ENCODE data around the gene RACK1. TPM values are rescaled to one million over a fixed set of nuclear protein-coding genes. Genes with fewer than 3 reads are reported as not detected.

Gene RACK1
- polyA plus RNA-seq, 1 of the 3 experiments (the other 2 are of a cell fraction): 4,715 TPM

DNA sequence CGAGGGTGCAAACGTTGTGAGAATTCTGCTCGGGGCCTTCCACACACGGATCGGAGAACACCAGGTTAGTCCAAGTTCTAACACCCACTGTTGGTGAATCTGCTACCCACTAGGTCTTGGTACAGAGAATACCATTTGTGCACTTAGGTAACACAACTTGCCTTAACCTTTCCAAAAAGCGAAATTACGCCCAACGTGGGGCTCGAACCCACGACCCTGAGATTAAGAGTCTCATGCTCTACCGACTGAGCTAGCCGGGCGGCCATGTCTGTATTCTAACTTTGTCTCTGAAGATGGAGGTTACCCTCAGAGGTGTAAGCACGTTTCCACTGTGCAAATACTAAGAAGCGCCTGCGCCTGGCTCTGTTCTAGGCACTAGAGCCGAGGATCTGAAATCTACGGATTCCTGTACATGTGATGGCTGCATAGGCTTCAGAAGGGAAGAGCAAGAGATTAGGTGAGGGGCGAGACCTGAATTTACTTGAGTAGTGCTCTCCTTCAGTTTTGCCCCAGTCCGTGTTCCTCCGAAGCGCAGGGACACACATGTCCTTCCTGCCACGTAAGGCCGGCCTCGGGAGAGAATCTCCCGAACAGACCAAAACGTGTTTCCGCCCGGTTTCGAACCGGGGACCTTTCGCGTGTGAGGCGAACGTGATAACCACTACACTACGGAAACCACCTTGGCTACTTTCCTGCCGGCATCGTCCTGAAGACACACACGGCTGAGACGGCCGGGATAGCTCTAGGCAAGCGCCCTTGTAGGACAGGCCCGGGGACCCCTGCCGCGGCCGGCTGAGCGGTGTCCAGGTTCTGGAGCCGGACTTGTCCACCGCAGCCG is 21.7 kb downstream of the RACK1 start (continued):
- TF ChIP-seq TEAD4 (IDR thresholded peaks at IDR 0.05; ENCODE audit: borderline replicate concordance, insufficient read depth): peak; percentile 11; the same call in 1 of the 2 replicates
- no peak for TF ChIP-seq EP300 (IDR thresholded peaks at IDR 0.05; ENCODE audit: borderline replicate concordance in 1 of 2, low read depth in 1 of 2, low read length in 1 of 2)
- peak; percentile 13; the same call in 1 of the 2 replicates for TF ChIP-seq ELF1 (IDR thresholded peaks at IDR 0.05)
- no peak for TF ChIP-seq REST (IDR thresholded peaks at IDR 0.05; ENCODE audit: low read depth, low read length)
- no peak for TF ChIP-seq RFX5 (IDR thresholded peaks at IDR 0.05; ENCODE audit: low read length)
- no peak for TF ChIP-seq EZH2phosphoT487 (IDR thresholded peaks at IDR 0.05; ENCODE audit: borderline replicate concordance, low read depth)

- peak overlapping the region; percentile 67 to 86; a peak in 2 of 4 replicates for H3K4me3 ChIP-seq (ENCODE audit: low read depth in 2 of 2, low read length in 1 of 2)
- H3K9ac ChIP-seq: no peak overlapping the region
- CTCF ChIA-PET: interaction anchor here (1.5 to 3.5 kb wide), 7 partner anchors 13 to 48 kb away, joined by 4 to 14 read pairs (median 7); no protein-coding TSS in a partner anchor
- H3F3A ChIP-seq (replicated peaks; ENCODE audit: insufficient read depth): peaks cover 49% of the 10 kb centered on the region
- peaks cover 0 to 27% of the 10 kb centered on the region in 2 experiments; a peak in 2 of 4 replicates for H3K4me1 ChIP-seq (ENCODE audit: control insufficient read depth in 1 of 2, insufficient read depth in 2 of 2, low read depth in 1 of 2, low read length in 1 of 2)
- no peak overlapping the region for H2AFZ ChIP-seq (ENCODE audit: low read depth)
- peaks cover 5% of the 10 kb centered on the region for H4K20me1 ChIP-seq (ENCODE audit: insufficient read depth)
- 77% methylated on average over 26 of the region's 27 CpGs for WGBS (ENCODE audit: low lambda C conversion rate)
- no peaks in the 10 kb centered on the region for H3K36me3 ChIP-seq (replicated peaks in 1 of 2; ENCODE audit: control insufficient read depth in 1 of 2, insufficient read depth in 2 of 2, low read length in 1 of 2)
- no peaks in the 10 kb centered on the region for H3K9me2 ChIP-seq
- peak overlapping the region; percentile 97; the same call in 1 of the 2 replicates for H3K4me2 ChIP-seq
- POLR2A ChIA-PET: interaction anchor here (1.1 to 1.9 kb wide), 3 partner anchors 14 to 40 kb away, joined by 5 to 8 read pairs (median 7); partner anchors contain the start of genes RACK1 and TRIM52
- peak overlapping the region; percentile 97 to 98; a peak in 3 of 4 replicates for H3K27ac ChIP-seq (ENCODE audit: low read depth in 2 of 2, low read length in 1 of 2)
- H3K79me2 ChIP-seq (ENCODE audit: insufficient read depth): peaks cover 25% of the 10 kb centered on the region
- no peak for DNase-seq
- no peaks in the 10 kb centered on the region for H3K27me3 ChIP-seq (ENCODE audit: insufficient read depth)
- H3K9me3 ChIP-seq: no peaks in the 10 kb centered on the region
- TF ChIP-seq, protein P1, sequence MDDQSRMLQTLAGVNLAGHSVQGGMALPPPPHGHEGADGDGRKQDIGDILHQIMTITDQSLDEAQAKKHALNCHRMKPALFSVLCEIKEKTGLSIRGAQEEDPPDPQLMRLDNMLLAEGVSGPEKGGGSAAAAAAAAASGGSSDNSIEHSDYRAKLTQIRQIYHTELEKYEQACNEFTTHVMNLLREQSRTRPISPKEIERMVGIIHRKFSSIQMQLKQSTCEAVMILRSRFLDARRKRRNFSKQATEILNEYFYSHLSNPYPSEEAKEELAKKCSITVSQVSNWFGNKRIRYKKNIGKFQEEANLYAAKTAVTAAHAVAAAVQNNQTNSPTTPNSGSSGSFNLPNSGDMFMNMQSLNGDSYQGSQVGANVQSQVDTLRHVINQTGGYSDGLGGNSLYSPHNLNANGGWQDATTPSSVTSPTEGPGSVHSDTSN (IDR thresholded peaks at IDR 0.05): no peak
- no peak for TF ChIP-seq RXRA (IDR thresholded peaks at IDR 0.05; ENCODE audit: borderline replicate concordance, low read depth)
- no peak for TF ChIP-seq RFX5 (IDR thresholded peaks at IDR 0.05; ENCODE audit: low read length)
- TF ChIP-seq CTCF (IDR thresholded peaks at IDR 0.05): no peak
- no peak for TF ChIP-seq GABPA (IDR thresholded peaks at IDR 0.05; ENCODE audit: low read depth)
- no peak for TF ChIP-seq MXI1 (IDR thresholded peaks at IDR 0.05; ENCODE audit: low read depth, low read length)
- no peak for TF ChIP-seq NRF1 (IDR thresholded peaks at IDR 0.05; ENCODE audit: low read depth, low read length)
- no peak for TF ChIP-seq YY1 (IDR thresholded peaks at IDR 0.05; ENCODE audit: low read depth)
- TF ChIP-seq FOXJ3 (CRISPR knock-in tag; IDR thresholded peaks at IDR 0.05): no peak
- TF ChIP-seq EZH2phosphoT487 (IDR thresholded peaks at IDR 0.05; ENCODE audit: borderline replicate concordance, low read depth): no peak
- TF ChIP-seq, protein P2, sequence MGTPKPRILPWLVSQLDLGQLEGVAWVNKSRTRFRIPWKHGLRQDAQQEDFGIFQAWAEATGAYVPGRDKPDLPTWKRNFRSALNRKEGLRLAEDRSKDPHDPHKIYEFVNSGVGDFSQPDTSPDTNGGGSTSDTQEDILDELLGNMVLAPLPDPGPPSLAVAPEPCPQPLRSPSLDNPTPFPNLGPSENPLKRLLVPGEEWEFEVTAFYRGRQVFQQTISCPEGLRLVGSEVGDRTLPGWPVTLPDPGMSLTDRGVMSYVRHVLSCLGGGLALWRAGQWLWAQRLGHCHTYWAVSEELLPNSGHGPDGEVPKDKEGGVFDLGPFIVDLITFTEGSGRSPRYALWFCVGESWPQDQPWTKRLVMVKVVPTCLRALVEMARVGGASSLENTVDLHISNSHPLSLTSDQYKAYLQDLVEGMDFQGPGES (IDR thresholded peaks at IDR 0.05; ENCODE audit: low read depth, low read length): no peak
- no peak for TF ChIP-seq NFIC (IDR thresholded peaks at IDR 0.05; ENCODE audit: borderline replicate concordance)
- no peak for TF ChIP-seq FOSL2 (IDR thresholded peaks at IDR 0.05; ENCODE audit: borderline replicate concordance, low read depth)
- TF ChIP-seq SMC3 (IDR thresholded peaks at IDR 0.05; ENCODE audit: low read depth, low read length): no peak
- TF ChIP-seq USF2 (IDR thresholded peaks at IDR 0.05; ENCODE audit: borderline replicate concordance, low read depth, low read length): no peak
- no peak for TF ChIP-seq EP300 (IDR thresholded peaks at IDR 0.05; ENCODE audit: borderline replicate concordance in 1 of 2, low read depth in 1 of 2, low read length in 1 of 2)
These were observed 22.5 kb downstream of the RACK1 start for GRCh38 chr5:181221105-181221791.
